ENCODE measurements around the gene ARHGDIG.
A peak's percentile ranks its signal among the peaks of the same experiment; 100 is the strongest.

Gene ARHGDIG

GRCh38 chr16:280552-280951, at the start of gene ARHGDIG:
Gene ARHGDIG (plus strand): TSS chr16:280591. CDS start chr16:280681, 90 bp downstream.
- TF ChIP-seq ZBTB7A (IDR thresholded peaks at IDR 0.05; ENCODE audit: low read depth), result peak; percentile 79
- no peak for TF ChIP-seq EP300 (IDR thresholded peaks at IDR 0.05; ENCODE audit: borderline replicate concordance)

DNA sequence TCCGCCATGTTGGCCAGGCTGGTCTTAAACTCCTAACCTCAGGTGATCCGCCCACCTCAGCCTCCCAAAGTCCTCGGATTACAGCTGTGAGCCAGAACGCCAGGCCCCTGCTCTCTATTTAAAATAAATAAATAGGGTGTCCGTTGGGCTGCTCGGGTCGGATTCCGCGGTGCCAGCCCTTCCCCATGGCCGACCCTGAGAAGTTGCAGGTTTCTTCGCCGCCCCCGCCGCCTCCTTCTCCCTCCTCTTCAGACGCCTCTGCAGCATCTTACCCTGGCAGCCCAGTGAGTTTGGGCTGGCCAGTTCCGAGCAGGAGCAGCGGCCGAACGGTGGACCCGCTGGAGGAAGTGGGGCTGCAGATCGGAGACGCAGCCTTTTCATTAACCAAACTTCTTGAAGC, 49.4 kb upstream of the ARHGDIG start:
- TF ChIP-seq RAD21 (IDR thresholded peaks at IDR 0.05; ENCODE audit: low read depth) (no peak), MAX (IDR thresholded peaks at IDR 0.05) (no peak), EGR1 (IDR thresholded peaks at IDR 0.05) (no peak), TAF1 (IDR thresholded peaks at IDR 0.05; ENCODE audit: low read depth) (no peak), YY1 (IDR thresholded peaks at IDR 0.05; ENCODE audit: low read depth) (no peak), CEBPB (IDR thresholded peaks at IDR 0.05) (no peak), USF1 (IDR thresholded peaks at IDR 0.05) (no peak), ZBTB7A (IDR thresholded peaks at IDR 0.05; ENCODE audit: low read depth) (no peak)
- TF ChIP-seq, protein P1, sequence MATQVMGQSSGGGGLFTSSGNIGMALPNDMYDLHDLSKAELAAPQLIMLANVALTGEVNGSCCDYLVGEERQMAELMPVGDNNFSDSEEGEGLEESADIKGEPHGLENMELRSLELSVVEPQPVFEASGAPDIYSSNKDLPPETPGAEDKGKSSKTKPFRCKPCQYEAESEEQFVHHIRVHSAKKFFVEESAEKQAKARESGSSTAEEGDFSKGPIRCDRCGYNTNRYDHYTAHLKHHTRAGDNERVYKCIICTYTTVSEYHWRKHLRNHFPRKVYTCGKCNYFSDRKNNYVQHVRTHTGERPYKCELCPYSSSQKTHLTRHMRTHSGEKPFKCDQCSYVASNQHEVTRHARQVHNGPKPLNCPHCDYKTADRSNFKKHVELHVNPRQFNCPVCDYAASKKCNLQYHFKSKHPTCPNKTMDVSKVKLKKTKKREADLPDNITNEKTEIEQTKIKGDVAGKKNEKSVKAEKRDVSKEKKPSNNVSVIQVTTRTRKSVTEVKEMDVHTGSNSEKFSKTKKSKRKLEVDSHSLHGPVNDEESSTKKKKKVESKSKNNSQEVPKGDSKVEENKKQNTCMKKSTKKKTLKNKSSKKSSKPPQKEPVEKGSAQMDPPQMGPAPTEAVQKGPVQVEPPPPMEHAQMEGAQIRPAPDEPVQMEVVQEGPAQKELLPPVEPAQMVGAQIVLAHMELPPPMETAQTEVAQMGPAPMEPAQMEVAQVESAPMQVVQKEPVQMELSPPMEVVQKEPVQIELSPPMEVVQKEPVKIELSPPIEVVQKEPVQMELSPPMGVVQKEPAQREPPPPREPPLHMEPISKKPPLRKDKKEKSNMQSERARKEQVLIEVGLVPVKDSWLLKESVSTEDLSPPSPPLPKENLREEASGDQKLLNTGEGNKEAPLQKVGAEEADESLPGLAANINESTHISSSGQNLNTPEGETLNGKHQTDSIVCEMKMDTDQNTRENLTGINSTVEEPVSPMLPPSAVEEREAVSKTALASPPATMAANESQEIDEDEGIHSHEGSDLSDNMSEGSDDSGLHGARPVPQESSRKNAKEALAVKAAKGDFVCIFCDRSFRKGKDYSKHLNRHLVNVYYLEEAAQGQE (IDR thresholded peaks at IDR 0.05; ENCODE audit: low read depth), result no peak

GRCh38 chr16:234468-235305, 45.7 kb upstream of the ARHGDIG start, which contains the start of gene FAM234A:
Gene FAM234A (plus strand): TSS chr16:234821. CDS start chr16:254414, 19,593 bp downstream.
- no peak for TF ChIP-seq RAD21 (IDR thresholded peaks at IDR 0.05; ENCODE audit: low read depth)
- no peak for TF ChIP-seq TEAD4 (IDR thresholded peaks at IDR 0.05)
- TF ChIP-seq MAX (IDR thresholded peaks at IDR 0.05), result no peak; the same call in none of the 2 replicates
- TF ChIP-seq NFIC (IDR thresholded peaks at IDR 0.05), result no peak
- TF ChIP-seq CREB1 (IDR thresholded peaks at IDR 0.05; ENCODE audit: low read depth), result peak; percentile 82
- TF ChIP-seq TAF1 (IDR thresholded peaks at IDR 0.05; ENCODE audit: low read depth), result peak; percentile 35; the same call in 1 of the 2 replicates
- TF ChIP-seq CEBPB (IDR thresholded peaks at IDR 0.05), result 0 out of 2 replicates have a peak, but pooled peaks have one; percentile 22
- peak; percentile 73 for TF ChIP-seq YY1 (IDR thresholded peaks at IDR 0.05; ENCODE audit: low read depth)
- TF ChIP-seq USF1 (IDR thresholded peaks at IDR 0.05), result no peak
- peak; percentile 86 for TF ChIP-seq EGR1 (IDR thresholded peaks at IDR 0.05)
- TF ChIP-seq, protein P1 (IDR thresholded peaks at IDR 0.05; ENCODE audit: low read depth), result no peak
- peak; percentile 21; the same call in 1 of the 2 replicates for TF ChIP-seq ZBTB7A (IDR thresholded peaks at IDR 0.05; ENCODE audit: low read depth)
- TF ChIP-seq EP300 (IDR thresholded peaks at IDR 0.05; ENCODE audit: borderline replicate concordance), result no peak
- no peak for TF ChIP-seq TCF12 (IDR thresholded peaks at IDR 0.05; ENCODE audit: low read depth)

GRCh38 chr16:239948-240277, 40.5 kb upstream of the ARHGDIG start:
- TF ChIP-seq TEAD4 (IDR thresholded peaks at IDR 0.05) (no peak), EP300 (IDR thresholded peaks at IDR 0.05; ENCODE audit: borderline replicate concordance) (no peak), ZBTB7A (IDR thresholded peaks at IDR 0.05; ENCODE audit: low read depth) (no peak), MAX (IDR thresholded peaks at IDR 0.05) (no peak), RAD21 (IDR thresholded peaks at IDR 0.05; ENCODE audit: low read depth) (no peak), FOXM1 (IDR thresholded peaks at IDR 0.05; ENCODE audit: borderline replicate concordance, low read depth) (no peak), CEBPB (IDR thresholded peaks at IDR 0.05) (no peak), YY1 (IDR thresholded peaks at IDR 0.05; ENCODE audit: low read depth) (no peak), USF1 (IDR thresholded peaks at IDR 0.05) (no peak), CREB1 (IDR thresholded peaks at IDR 0.05; ENCODE audit: low read depth) (no peak), NFIC (IDR thresholded peaks at IDR 0.05) (no peak), EGR1 (IDR thresholded peaks at IDR 0.05) (no peak), TCF12 (IDR thresholded peaks at IDR 0.05; ENCODE audit: low read depth) (no peak), TAF1 (IDR thresholded peaks at IDR 0.05; ENCODE audit: low read depth) (no peak)
- TF ChIP-seq, protein P1 (IDR thresholded peaks at IDR 0.05; ENCODE audit: low read depth), result no peak
